GM18907 (cell line): ENCODE data around the gene PLK2.

Experiments
- ATAC-seq: cut with Tn5 transposase; IDR thresholded peaks from one replicate; pipeline ENCODE4 v1.9.1; 2021; ENCODE audit warnings: mild to moderate bottlenecking, moderate library complexity; ENCODE audit not compliant: unreplicated experiment

The PLK2 gene

DNA sequence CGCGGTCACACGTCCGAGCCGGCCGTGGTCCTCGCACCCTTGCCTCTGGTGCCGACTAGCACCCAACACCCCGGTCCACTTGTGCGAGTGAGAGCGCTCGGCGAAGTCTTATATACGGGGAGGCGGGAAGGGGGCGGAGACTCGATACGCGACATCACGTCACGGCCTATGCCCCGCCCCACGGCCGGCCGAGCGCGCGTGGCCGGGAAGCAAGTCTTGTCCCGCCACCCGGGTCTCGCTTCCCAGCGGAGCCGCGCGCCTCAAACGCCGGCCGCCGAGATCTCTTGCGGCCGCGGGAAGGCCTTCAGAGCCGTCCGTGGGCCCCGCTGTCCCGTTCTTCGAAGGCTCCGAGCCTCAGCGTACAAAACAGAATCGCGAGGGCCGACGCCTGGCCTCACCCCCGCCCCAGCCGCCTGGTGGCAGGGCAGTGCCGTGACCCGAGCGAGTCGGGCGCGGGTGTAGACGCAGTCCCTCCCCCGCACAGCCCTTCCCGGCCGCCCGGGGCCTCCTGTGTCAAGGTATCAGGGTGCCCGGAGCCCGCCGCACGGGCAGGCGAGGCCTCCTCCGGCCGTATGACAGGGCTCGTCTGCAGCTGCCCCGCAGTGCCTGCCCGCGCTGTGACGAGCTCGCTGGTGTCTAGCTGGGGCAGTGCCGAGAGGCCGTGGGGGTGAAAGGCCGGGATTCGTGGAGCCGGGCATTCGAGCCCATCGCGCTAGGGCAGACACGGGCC, at the start of gene PLK2:
TSS of gene PLK2 (minus strand) at position 85 of the 730 bp plus-strand sequence. CDS start 127 bp downstream, outside the sequence.
- ATAC-seq = peak; percentile 81

DNA sequence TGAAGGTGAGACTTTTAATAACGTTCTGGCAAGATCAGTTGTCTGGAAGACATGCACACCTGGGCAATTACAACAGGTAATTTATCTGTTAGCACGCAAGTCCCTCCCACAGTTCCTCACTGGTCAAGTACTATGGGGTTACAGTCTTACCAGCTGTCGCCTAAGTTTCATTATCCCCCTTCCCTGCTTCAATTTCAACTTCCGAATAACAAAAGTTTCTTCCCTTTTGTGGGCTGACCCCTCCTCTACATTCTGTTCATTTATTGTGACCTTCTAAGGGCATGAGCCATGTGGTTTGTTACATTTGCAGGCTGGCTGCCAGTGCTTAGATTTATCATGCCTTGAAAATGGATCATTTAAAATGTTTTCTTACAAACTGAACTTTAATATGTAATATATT, 47.8 kb upstream of the PLK2 start:
- no peak for ATAC-seq

DNA sequence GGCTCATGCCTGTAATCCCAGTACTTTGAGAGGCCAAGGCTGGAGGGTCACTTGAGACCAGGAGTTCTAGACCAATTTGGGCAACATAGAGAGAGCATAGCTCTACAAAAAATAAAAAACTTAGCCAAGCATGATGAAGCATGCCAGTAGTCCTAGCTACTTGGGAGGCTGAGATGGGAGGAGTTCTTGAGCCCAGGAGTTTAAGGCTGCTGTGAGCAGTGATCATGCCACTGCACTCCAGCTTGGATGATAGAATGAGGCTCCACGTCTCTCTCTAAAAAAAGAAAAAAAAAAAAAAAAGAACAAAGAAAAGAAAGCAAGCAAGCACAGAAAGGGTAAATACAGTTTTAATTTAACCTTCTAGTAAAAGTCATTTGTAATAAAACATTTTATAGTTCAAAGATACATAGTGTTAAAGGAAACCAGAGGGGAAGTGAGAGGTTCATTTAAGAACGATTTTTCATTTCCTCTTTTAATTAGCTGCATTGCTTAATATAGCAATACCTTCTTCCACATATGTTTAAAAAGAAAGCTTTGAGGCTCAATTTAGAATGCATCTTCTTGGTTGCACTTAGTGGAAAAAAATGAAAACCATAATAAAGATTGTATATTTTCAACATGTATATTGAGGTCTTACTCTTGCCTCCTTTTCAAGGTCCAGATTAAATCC, 46.2 kb upstream of the PLK2 start:
- peak; percentile 77 for ATAC-seq

DNA sequence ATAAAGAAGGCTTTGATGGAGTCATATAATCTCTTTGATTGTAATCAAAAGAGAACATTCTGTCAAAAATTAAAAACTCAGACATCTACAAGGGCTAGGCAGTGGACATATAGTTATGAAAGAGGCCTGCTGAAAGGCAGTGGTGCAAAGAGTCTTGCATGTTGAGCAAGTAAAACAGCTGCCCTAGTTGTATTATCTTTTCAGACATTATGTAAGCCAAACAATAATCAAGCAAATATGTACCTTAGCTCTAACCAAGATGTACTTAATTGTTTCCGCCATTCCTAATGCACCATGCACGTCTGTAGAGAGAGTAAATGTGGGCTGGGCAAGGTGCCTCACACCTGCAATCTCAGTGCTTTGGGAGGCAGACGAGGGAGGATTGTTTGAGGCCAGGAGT, 45.6 kb upstream of the PLK2 start:
- no peak for ATAC-seq

DNA sequence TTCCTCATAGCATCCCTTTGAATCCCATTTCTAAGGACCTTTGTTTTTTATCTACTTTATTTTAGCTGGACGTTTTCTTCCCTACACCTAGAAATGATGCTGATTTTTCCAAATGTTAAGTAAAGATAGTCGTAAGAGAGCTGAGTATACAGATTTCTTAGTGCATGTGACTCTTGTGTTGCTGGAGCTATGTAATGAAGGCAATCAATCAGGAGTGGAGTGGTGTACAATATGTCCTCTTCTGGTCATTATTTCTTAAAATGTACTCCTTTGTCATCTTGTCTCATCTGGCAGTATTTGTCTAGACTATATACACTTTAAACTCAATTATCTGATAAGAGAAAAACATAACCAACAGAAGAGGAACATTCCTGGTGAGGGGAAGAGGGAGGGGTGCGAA, 44.9 kb upstream of the PLK2 start:
- ATAC-seq = no peak

DNA sequence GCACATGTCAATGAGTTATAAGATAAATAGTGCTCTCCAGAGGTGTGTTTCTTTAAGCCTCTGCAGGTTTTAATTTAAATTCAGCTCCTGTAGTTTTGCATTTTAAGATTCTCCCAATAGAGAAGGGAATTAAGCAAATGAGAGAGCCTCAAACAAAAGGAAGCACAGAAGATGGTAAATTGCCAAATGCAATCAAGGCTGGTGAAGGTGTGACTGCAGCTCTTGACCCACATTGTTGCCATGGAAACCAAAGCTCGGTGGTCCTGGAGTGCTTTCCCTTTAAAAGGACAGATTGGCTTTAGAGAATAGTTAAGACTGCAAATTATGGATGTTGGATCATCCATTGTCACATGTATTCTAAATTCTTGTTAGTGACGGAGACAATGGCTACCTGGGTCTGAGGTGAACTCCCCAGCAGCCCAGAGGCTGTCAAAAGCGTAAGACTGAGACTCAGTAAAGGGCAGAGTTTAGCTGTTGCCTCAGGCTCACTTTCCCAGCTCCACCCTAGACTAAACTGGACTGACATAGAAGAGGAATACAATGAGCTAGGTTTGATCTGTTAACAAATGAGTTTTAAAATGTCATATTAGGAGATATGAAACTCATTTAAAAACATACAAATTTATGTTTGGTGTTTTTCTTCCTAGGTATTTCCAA, 43.6 kb upstream of the PLK2 start:
- ATAC-seq = no peak

DNA sequence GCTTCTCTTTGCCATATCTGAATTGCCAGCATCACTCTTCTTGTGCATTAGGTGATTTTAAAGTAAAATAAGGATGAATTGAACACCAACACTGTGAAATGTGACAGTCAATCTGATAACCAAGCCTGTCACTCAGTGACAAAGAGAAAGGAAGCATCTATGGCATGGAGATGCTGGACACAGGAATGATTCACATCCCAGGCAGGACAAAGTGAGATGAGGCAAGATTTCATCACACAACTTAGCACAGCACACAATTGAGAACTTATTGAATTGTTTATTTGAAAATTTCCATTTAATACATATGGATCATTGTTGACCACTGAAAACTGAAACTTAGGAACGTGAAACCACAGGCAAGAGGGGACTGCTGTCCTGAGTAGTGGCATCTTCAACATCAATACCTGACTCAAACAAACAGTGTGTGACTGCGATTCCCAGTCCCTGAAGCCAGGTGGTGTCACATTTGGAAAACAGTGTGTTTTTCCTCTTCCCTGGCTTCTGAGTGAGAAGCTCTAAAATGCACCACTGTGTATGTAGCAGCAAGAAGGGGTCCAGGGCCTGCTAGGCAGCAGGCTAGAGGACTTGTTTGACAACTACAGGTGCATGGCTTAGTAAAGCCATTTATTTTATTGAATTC, 42.0 kb upstream of the PLK2 start:
- no peak for ATAC-seq

DNA sequence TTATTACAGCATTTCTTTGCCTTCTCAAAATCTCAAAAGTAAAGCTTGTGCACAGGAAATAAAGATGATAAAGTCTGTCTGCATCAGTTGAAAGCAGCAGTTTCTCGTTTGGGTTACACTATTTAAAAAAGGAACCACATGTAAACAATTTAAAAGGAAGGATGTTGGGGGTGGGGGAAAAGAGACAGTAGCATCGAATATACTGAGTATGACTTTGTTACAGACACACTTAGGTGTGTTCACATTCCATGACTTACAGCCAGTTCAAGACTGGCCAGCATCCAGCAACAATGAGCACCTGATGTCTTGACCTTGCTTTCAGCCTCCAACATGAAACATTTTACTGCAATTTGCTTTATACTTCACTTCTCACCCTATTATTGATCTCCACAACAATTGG, 40.1 kb upstream of the PLK2 start:
- no peak for ATAC-seq

DNA sequence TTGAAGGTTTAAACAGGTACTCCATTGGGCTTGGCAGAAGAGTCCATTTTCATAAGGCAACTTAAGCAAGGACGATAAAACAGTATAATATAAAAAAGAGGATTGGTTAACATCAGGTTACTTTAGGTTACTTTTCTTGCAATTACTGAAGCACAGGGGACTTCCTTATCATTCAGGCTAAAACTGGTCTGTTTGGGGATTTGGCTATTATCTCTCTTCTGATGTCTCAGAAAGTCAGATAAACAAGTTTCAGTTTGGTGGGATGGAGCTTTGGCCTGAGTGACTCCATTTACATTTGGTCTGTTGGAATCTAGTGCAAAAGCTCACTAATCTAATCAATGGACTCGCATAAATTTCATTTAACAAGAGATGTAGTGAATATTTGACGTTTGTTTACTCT, 39.3 kb upstream of the PLK2 start:
- ATAC-seq = no peak

DNA sequence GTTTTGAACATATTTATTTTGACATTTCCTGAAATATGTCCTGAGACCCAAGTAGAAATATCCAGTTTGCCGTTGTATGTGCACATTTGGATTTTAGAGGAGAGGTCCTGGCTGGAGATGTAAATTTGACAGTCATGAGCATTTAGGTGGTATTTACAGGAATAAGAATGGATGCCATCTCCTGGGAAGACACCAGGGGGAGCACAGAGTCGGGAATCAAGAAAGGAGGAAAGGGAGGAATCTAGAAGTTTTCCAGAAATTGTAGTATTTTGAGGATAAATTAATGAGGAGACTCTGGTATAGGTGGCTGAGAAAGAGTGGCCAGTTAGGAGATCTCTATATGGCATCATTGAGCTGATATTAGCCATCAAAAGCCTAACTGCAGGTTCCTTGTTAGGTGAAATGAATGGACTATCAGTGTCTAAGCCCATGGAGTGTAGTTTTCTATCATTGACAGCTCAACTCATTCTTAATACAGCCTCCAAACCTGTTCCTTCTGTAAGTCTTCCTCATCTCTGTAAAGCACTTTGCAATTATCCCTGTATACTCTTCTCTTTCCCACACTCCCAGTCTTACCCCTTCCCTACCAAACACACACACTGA, 38.6 kb upstream of the PLK2 start:
- no peak for ATAC-seq

DNA sequence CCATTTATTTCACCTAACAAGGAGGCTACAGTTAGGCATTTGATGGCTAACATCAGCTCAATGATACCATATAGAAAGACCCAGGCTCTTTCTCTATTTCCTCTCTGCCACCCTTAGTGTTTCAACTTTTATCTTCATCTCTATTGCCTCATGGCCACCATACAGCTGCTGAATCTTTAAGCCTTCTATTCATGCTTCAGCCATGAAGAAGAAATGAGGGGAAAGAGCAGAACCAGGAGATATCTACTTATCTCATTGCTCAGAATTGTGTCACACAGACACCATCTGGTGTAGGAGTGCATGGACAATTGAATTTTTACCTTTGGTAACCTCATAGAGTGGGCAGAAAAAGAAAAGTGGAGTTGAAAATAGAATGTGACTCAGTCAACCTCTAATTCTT, 38.0 kb upstream of the PLK2 start:
- ATAC-seq = no peak

DNA sequence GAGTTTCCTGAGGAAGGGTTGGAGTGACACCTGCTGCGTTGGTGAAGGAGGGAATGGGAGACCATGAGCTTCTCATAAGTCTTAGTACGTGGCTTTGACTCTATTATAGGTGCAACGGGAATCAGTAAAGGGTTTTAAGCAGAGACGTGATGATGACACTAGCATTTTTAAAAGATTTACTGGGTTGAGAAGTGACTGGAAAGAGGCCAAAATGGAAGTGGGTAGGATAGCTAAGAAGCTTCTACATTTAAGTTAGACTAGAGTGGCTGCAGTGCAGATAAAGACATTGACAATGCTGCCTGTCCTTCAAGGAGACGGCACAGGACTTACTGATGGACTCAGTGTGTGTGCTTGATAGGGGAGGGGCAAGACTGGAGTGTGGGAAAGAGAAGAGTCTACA, 37.5 kb upstream of the PLK2 start:
- ATAC-seq = no peak

DNA sequence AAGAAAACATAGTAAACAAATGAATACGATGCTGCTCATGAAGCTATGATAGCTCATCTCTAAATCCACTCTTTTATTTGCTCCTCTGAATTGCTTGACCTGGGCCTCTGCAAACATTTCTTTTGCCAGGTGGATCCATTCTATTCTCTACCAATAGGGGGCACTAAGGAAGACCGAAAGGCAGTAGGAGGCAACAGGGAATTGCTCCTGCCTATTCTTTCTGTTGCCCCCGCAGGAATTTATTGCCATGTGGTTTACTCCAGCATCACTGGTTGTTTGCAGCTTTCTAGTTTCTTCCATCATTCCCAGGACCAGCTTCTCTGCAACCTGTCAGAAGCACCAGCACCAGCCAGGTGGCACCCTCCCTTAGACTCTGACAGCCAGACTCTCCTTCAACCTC, 36.6 kb upstream of the PLK2 start:
- ATAC-seq = no peak

DNA sequence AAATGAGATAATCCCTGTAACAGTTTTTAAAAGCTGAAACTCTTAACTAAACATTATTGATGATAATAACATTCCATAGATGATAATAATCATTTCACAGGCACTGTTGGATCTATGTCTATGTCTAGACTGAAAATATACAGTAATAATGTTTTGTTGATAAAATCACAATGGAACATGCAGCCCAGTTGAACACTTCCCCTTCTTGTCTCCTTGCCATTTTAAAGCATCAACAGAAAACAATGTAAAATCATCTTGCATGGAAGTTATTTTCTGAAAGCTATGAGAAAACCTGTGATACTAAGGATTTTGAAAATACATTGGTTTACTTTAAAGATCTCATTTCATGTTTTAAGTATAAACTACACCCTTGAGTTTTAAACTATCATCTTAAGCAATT, 33.3 kb upstream of the PLK2 start:
- ATAC-seq = no peak

DNA sequence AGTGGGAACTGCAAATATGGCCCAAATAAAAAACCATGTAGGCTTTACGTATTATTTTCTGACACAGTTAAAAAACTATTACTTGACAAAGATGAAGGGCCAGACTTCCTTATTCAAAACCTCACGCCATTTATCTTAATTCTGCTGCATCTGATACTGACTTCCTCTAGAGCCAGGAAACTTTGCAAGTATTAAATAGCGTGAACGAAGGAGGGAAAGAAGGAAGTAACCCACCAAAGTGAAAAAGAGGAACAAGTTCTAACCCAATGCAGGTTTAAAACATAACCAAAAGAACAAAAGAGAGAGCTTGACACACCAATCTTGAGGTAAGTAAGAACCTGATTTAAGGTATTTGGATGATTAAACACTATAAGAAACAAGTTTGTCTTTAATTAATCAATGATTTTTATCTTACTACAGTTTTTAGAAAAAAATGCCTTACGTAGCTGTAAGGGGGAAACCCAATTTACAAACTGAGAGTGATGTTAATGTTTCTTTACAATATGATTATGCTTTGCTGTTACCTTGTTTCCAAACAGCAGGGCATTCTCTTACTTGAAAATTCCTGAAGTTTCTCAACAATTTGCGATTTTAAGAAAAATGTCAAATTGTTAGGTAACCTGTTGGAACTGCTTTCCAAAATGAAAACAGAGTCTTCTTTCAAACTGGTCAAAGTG, 31.5 kb upstream of the PLK2 start, which contains the start of gene GAPT:
TSS of gene GAPT (plus strand) at position 220 of the 677 bp plus-strand sequence. CDS start 3,102 bp downstream, outside the sequence.
- ATAC-seq = peak; percentile 89

DNA sequence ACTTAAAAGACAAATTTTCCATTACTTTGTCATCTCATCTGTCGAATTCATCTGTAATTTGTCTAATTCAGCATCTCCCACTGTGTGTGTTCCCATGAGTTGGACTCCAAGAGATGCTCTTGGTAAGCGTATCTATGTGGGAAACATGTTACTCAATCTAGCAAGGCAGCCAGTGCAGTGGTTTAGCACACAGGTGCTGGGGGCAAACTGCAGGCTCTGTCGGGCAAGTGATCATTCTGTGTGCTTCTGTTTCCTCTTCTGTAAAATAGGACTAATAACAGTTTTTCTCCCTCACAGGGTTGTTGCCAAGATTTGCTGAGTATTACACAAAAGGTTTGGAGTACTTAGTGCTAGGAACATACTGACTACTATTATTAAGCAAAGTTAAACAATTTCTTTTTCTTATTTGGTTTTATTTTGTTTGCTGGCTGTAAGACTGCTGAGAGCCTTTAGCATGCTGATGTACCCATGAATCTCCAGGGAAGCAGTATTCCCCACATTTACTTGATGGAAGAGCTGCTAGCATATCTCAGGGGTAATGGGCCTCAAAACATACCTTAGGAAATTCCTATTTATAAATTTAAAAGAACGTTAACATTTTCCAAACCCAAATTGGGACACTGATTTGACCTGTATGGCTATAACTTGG, 30.6 kb upstream of the PLK2 start:
- peak; percentile 57 for ATAC-seq

DNA sequence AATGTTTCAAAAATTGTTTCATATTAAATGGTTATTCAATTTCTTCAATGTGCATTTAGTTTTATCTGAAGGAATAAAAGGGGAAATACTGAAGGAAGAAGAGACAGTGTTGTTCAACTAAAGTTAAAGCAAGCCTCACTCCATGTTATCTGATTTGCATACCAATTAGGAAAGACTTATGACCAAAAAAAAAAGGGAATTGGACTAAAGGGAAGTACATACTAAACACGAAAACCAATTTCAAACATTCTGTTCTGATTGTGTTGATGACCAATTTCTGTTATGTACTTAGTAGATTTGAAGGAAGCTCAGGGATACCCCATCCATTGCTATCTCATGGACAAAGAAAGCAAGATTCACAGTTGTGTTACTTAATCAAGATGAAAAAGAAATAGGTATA, 26.4 kb upstream of the PLK2 start:
- ATAC-seq = no peak

DNA sequence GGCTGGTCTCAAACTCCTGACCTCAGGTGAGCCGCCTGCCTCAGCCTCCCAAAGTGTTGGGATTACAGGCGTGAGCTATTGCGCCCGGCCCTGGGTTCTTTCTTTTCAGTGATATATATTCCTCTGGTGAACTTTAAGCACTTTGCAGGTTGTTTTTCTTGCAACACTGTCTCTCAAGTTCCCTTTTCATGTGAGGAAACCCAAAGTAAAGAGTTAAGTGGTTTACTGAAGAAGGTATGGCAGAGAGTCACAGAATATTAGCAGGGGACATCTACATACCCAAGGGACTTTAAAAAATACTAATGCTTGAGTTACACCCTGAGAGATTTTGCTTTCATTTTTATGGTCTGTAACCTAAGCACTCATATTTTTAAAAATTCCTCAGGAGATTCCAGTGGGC, 24.6 kb upstream of the PLK2 start:
- no peak for ATAC-seq

DNA sequence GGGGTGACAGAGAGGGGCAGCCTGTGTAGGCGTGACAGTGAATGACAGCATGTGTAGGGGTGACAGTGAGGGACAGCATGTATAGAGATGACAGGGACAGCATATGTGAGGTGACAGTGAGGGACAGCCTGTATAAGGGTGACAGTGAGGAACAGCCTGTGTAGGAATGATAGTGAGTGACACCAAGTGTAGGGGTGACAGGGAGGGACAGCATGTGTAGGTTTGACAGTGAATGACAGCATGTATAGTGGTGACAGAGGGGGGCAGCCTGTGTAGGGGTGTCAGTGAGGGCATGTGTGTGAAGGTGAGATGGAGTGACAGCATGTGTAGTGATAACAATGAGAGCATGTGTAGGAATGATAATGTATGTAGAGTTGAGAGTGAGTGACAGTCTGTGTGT, 22.6 kb upstream of the PLK2 start:
- no peak for ATAC-seq

DNA sequence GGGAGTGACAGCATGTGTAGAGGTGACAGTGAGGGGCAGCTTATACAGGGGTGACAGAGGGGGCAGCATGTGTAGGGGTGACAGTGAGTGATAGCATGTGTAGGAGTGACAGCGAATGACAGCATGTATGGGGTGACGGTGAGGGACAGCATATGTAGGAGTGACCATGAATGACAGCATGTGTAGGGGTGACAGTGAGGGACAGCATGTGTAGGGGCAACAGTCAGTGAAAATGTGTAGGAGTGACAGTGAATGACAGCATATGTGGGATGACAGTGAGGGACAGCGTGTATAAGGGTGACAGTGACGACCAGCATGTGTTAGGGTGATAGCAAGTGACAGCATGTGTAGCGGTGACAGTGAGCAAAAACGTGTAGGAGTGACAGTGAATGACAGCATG, 21.9 kb upstream of the PLK2 start:
- ATAC-seq = no peak
